Activated CD8-positive, alpha-beta memory T cell treated with anti-CD3 and anti-CD28 coated beads for 48 hours (primary cell): ENCODE measurements around the gene YY1.
"Not testable (repeated sequence)": the region's sequence is repeated elsewhere in the genome, so short reads cannot be mapped to it uniquely, and the experiment has no call there.

Experiments
- DNase-seq, 3 experiments: peaks; one replicate each; pipeline ENCODE4 v3.0.0-alpha.2; 2020; ENCODE audit warnings: low read depth in 2 of 3, low spot score in 2 of 3

The YY1 gene

DNA sequence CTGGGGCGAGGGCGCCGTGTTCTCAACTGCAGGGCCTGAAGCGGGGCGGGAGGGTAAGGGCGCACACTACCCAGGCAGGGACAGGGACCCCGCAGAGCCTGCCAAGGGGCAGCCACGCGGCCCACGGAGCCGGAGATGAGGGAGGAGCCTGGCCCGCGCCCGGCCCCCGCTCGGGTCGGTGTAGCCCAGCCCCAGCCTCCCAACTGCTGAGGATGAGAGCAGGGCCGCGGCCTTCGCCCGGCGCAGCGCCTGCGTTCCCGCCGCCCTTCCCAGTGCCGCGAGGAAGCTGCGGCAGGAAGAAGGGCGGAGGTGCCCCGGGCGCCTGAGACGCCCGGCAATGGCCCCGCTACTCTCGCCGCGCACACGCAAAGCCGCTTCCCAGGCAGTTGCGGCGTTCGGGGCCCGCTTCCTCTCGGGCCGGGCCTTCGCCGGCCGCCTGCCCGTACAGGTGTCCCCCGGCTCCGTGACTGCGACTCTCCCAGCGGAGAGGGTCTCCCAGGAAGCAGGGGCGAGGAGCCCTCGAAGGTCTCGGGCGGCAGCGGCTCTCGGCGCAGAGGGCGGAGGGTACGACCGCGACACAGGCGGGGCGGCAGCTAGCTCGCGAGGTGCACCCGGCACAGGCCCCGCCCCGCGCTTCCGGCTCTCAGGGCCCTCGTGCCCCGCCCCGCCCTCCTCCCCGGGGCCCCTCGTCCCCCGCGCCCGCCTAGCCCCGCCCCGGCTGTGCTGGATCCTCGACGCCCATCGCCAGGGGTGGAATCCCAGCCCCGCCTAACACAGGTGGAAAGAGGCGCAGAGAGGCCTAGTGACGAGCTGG, 24.8 kb upstream of the YY1 start:
- DNase-seq: peak; percentile 77 to 84 (median 80)

DNA sequence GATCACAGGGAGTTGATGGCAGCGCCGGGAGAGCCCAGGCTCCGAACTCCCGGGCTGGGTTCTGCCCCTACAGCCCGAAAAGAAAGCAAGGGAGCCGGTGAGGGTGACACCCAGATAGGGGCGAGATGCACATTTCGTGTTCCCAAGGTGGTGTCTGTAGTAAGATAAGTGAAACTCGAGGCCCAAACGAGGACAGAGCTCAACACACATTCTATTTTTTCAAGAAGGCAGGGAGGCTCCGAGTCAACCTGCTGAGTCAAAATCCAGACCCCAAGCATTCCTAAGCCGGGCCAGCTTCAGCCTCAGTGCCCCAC, 24.2 kb upstream of the YY1 start:
- no peak for DNase-seq

DNA sequence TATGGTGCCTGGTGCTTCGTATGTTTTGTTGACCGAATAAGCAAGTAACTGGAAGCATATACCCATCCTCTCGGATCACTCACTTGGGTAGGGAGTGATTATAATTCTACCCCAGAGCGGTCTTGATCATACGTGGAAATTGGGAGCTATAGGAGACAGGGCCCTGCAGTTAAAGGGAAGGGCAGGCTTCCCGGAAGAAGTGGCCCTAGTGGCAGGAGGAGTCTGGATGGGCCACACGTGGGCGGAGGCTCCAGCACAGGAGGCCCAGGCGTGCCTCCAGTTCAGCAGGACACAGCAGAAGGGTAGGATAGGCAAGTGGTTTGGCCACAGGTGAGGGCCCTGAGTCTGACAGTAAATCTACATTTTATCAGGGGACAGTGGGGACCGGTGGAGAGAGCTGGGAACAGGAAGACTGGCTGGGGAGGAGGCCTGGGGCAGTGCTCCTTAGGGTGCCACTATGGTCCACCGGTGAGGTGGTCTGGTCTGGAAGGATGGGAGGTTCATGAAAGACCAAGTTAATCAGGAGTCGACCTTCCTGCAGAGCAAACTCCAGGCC, 23.5 kb upstream of the YY1 start:
- DNase-seq: no peak

DNA sequence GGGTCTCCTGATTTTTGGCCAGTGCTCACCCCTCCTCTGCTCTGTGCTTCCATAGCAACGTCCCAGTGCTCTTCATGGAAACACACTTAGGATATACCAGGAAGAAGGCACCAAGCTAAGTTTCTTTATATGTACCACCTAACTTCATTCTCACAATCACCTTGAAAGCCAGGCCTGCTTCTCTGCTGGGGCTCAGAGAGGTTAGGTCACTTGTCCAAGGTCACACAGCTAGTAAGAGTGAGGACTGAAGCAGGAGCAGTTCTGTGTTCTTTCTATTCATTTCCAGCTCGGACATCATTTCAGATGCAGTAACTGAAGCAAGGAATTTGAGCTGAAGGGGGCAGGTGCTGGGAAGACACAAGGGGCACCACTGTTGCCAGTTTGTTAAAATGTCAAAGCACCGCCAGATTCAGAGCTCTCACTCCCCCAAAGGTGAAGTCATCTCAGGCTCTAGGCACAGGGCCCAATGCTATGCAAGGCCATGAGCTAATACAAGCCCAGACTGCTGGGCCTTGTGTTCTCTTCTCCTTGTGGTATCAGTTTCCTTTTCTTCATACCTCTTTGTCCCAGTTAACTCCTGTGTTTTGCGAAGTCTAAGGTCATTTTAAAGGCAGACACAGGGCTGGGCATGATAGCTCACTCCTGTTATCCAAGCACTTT, 19.7 kb upstream of the YY1 start:
- DNase-seq: no peak

DNA sequence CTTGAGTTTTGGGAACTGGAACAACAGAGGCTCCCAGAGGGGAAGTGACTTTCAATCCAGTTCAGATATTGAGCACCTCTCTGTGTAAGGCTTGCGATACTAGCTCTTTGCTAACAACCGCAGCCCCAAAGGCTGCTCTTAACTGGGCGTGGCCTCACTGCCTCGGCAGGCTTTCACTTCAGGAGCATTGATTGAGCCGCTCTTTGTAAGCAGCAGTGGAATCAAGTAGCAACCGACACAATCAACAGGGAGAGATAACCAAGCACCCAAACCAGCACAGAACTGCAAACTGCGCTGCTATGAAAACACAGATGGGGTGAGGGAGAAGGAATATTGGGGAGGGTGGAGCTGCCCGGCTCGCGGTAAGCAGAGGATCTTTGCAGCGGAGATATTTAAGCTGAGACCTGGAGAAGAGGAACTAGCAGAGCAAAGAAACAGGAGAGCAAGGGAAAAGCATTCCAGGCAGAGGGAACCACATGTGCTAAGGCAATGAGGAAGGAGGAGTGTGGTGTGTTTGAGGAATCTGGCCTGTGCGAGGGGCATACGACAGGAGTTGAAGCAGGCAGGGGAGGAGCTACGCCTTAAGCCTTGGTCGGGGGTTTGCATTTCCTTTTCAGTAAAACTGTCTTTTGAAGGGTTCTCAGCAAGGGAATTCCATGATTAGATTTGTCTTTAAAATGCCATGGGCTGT, 17.3 kb upstream of the YY1 start:
- DNase-seq: peak in 1 of 3 experiments; percentile 22

DNA sequence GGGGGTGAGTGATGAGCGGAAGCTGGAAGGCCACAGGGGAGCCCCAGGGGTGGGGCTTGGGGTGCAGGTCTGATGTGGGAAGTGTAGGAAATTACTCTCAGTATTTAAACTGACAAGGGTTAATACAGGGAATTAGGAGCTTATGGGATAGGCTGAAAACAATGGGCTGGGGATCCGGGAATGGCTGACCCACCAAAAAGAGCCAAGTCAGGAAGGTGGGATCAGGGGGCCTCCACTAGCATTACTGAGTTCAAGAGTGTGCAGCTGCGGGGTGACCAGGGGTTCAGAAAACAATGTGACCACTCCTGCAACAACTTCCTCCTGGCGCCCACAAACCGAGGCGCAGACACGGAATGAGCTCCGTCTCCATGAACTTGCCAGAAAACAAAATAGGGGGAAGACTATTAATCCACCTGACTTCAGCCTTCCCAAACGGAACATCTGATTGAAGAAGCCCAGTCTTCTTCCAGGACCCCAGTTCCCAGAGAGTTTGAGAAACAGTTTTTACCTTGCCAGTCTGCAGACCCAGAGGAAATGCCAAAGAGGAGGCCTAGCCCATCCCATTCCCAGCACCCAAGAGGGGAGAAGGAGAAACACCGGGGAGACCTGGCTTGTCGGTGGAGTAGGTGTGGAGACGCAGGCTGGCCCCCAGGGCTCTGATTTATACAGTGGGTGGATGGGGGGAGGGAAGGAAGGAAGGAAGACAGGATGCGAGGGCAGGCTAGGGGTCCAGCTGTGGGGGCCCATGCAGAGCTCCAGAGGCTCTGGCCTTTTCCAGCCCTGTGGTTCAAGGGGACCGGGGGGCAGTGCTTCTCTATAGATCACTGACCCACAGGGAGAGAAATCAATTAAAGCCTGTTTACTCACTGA, 16.5 kb upstream of the YY1 start:
- DNase-seq: no peak

DNA sequence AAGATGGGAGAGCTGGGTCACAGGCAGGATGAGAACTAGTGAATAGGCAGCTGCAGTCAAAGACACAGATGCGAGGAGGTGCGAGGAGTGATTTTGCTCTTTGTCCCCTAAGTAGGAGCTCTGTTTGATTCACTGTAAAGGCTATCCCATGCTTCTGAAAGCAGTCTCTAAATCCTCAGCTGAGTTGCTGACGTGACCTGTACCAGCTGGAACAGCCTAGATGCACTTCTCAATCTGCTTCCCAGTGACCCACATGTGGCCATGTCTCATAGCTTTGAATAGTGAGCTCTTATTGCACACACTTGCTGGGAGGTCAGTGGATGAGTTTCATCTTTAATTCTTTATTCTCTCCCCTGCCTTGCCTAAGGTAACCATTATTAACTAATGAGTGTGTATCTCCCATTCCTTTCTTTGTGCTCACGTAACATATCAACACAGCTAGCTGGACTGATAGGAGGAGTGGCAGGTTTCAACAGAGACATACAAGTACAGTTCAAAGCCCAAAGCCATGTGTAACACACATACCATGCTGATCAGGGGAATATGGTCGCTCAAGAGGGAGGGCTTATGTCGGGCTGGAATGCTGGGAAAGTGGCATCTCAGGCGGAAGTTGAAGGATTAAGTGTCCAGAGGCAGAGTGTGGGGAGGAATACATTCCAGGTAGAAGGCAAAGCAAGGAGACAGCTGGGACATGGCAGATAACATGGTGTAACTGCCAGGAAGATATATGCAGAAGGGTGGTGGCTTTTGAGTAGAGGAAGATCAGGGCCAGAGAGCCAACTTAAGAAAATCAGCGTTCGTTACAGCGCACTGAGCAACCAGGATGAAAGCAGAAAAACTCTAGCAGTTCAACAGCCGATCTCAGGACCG, 15.4 kb upstream of the YY1 start:
- DNase-seq: no peak

DNA sequence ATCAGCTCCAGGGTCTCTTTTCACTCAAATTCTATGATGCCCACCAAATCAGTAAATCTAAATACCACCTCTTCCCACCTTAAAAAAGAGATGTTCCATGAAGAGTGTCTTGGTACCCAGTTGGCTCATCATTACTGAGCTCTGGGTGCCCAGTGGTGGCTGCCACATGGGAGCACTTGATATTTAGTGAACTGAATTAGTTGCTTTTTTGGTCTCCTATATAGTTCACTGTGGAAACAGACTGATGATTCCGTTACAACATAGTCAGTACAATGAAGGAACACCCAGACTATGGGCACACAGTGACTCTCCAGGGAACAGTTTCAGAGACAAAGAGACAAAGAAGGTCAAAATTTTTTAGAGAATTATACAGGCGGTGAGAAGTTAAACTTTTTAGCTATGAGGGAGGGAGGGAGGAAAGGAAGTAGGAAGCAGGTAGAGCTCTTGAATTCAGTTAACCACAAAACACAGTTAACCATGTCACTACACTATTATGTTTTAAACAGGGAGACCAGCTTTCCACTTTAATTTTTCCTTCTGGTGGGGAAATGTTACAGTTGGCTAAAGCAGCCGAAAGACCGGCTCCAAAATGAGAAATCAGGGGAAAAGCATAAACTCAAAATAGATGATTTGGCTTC, 14.6 kb upstream of the YY1 start:
- DNase-seq: no peak

DNA sequence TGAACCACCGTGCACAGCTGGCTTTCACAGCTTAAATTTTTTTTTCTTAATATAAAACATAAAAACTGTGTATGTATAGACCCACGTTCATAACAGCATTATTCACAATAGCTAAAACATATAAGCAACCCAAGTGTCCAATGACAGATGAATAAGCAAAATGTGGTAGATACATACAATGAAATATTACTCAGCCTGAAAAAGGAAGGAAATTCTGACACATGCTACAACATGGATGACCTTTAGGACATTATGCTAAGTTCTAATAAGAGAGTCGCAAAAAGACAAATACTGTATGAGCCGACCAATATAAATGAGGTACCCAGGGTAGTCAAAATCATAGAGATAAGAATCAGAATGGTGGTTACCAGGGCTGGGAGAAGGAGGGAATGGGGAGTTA, 13.8 kb upstream of the YY1 start:
- no peak for DNase-seq

DNA sequence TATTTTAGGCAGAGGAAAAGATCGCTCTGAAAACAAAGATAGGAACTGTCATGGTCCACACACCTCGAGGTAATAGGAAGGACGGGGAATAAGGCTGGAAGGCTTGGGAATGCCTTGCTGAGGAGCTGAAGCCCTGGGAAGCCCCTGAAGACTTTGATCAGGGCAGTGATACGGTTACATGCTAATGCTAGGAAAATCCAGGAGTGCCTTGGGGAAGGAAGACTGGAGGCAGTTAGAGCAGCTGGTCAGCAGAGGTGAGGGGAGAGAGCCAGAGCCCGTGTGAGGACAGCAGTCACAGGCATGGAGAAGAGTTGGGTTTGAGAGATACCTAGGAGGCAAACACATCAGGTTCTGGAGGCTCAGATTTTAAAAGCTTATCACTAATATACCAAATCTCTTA, 8.6 kb upstream of the YY1 start:
- no peak for DNase-seq

DNA sequence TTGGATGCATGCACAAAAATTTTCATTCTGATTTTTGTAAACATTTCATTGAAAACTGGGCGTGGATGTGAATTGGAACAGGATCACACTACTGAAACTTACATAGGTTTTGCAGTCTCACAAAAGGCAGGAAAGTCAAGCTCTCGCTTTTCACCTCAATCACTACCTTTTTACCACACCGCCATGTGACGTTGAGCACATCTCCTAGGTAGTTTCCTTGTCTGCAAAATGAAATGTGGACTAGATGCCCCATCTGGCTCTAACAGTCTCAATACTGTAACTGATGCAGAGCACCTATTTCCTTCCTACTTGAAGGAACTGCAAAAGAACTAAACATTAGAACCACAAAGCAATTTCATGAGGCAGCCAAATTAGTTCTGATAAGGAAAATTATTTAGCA, 4.4 kb upstream of the YY1 start:
- no peak for DNase-seq

DNA sequence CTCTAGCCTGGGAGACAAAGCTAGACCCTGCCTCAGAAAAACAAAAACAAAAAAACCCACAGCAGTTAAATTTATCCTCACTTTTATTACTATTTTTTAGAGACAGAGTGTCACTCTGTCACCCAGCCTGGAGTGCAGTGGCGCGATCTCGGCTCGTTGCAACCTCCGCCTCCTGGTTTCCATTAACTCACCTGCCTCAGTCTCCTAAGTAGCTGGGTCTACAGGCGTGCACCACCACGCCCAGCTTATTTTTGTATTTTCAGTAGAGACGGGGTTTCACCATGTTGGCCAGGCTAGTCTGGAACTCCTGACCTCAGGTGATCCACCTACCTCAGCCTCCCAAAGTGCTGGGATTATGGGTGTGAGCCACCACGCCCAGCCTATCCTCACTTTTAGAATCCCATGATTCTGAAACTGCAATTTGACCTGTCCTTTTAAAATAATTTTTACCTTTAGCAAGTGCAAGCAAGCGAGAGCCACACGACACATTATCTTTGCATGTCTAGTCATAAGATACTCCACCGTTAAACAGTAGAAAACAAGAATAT, 2.6 kb upstream of the YY1 start:
- not testable (repeated sequence) for DNase-seq

DNA sequence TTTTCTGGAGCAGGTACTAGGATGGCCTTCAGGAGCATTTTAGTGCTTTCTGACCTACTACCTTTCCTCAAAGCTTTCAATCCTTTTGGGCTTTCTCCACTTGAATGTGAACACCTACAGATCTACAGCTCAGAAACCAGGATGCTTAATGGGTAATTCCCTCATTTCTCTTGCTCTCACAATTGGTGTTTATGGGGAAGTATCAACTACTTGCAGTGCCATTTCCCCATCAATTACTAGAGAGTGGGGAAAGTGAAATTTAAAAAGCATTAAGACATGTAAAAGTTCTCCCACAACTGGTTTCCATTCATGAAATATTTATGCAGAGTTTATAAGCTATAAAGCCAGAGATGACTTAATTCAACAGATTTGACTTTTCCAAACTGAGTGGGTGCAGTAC, 2.1 kb upstream of the YY1 start:
- no peak for DNase-seq

DNA sequence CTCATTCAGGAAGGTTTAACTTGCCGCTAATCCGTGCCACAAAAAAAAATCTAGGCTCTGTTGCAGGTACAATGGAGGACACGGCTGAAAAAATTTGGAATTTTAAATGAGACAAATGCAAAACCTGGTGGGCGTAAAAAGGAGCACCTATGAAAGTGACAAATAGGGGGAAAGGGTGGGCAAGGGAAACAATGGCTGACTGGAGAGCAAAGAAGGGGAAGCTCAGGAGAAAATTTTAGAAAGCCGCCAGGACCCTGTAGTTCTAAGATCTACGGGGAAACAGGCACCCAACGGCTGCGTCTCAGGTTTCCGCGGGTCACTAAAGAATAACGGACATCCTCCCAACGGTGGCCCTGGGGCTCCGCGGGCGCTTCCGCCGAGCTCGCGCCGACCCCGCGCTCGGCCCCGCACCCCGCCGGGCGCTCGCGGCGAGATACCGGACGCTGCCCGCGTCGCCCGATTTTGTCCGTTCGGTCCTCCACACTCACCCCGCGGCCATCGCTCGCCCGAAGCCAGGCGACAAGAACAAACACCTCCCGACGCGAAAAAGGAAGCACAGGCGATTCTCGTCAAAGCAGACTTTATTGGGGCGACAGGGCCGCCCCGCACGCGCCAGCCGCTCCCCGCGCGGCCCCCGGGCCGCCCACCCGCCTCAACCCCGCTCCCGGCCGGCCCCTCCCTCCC, 1.1 kb upstream of the YY1 start:
- DNase-seq: no peak

DNA sequence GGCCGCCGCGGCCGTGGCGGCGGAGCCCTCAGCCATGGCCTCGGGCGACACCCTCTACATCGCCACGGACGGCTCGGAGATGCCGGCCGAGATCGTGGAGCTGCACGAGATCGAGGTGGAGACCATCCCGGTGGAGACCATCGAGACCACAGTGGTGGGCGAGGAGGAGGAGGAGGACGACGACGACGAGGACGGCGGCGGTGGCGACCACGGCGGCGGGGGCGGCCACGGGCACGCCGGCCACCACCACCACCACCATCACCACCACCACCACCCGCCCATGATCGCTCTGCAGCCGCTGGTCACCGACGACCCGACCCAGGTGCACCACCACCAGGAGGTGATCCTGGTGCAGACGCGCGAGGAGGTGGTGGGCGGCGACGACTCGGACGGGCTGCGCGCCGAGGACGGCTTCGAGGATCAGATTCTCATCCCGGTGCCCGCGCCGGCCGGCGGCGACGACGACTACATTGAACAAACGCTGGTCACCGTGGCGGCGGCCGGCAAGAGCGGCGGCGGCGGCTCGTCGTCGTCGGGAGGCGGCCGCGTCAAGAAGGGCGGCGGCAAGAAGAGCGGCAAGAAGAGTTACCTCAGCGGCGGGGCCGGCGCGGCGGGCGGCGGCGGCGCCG, 381 bp downstream of the YY1 start:
- DNase-seq: peak in 1 of 3 experiments; percentile 23

DNA sequence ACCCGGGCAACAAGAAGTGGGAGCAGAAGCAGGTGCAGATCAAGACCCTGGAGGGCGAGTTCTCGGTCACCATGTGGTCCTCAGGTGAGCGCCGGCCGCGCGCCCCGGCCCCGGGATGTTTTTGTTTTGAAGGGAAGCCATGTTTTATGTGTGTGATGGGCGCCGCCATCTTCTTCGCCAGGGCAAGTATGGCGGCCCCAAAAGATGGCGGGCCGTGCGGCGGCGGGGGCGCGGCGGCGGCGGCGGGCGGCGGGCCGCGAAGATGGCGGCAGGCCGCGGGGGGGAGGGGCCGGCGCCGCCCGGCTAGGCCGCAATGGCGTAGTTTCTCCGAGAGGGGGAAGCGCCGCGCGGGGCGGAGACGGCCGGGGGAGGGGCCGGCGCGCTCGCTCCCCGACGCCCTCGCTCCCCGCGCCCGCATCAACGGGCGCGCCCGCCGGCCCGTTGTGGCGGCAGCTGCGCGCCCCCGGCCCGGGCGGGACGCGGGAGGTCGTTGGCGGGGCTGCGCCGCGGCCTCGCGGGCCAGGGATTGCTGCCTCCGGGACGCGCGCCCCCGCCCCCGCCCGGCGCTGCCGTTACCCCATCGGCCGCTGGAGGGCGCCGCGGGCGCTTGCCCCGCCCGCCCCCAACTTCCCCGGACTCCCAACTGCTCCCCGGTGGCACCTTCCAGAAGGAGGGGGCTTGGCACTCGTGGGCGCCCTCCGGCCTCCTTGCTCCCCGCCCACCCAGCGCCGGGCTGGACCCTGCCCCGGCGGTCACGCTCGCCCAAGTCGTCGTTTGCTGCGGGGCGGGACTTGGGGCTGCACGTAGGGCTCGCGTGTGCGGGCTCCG, 1.1 kb downstream of the YY1 start:
- DNase-seq: peak; percentile 67 to 77 (median 70)

DNA sequence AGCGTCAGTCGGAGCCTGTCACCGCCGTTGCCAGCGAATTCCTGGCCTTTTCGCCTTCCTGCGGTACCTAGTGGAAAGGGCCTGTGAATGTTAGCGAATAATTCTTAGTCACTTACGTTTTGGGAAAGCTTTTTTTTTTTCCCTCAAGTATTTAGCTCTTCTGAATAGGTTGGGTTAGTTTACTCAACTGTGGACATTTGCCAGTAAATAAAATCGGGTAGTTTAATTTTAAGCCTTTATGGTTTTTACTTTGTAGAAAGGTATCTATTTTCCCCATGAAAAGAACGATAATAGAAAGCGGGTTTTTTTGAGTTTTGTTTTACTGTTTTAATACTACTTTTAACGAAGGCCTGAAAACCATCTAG, 1.7 kb downstream of the YY1 start:
- DNase-seq: no peak

DNA sequence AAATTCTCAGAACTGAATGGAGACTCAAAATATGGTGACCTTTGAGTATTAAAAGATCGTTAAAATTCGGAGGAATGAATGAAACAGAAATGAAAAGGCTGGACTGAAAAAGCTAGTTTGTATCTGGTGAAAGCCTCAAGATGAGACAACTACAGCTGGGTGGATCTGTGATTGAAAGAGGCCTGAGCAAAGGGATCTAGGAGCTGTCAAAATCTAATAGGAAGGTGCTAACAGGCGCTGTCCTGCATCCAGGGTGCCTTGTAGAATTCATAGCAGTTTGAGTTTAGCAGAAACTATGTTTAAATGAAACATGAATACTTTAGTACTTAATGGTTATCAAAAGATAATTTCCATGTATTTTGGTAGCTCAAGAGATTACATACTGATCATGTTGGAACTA, 2.3 kb downstream of the YY1 start:
- no peak for DNase-seq
